HK-2 (cell line): ENCODE data around the gene CRACR2A.

ENCODE experiments used
- DNase-seq: peaks from one replicate; pipeline ENCODE4 v3.0.0-alpha.2; 2018; ENCODE audit not compliant: unreplicated experiment

CRACR2A gene

DNA sequence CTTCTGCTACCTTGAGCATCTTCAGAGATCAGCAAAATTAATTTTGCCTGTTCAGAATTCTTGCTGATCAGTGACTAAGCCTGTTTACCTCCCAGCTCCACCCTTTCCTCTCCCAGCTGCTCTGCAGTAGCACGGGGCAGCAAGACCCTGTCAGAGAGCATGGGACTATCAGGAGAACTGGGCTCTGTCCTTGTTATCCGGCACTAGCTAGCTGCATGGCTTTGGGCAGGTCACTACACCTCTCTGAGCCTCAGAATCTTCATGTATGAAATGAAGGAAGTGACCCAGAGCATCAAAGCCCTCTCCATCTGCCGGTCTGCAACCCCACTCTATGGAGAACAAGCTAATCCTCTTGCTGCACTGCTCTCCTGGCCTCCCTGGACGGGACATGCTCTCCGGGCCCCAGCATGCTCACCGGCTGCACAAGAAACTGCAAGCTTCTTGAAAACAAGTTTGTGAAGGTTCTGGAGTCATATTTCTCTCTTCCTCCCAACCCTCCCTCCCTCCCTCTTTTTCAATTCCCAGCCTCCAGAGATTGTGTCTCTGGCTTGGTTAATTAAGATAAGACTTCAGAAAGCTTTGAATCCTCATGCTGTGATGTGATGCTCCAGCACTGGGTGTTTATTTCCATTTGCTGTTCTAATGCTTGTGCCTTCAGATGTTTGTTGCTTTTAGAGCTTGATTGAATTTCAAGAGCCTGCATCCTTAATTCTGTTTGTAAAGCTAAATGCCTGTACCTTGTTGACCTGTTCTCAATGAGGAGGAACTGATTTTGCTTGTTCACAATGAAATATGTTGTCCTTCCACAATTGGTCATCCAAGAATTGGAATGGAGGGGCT is 101.1 kb downstream of the CRACR2A start:
- no peak for DNase-seq

DNA sequence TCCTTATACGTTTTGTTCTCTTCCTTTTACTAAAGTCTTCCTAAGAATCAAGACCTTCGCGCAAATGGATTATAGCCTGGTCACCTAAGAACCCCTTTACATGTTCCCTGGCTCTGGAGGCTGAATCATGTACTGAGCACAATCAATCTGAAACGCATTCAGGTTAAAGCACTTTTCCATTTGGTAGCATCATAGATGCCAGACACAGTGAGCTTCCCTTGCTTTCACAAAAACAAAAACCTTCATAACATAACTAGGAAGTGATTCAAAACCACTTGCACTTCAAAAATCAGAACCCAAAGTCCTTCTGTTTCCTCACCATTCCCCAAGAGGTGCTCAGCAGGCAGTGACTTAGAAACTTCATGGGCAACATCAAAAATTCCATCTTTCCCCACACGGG is 105.4 kb downstream of the CRACR2A start:
- DNase-seq: no peak

DNA sequence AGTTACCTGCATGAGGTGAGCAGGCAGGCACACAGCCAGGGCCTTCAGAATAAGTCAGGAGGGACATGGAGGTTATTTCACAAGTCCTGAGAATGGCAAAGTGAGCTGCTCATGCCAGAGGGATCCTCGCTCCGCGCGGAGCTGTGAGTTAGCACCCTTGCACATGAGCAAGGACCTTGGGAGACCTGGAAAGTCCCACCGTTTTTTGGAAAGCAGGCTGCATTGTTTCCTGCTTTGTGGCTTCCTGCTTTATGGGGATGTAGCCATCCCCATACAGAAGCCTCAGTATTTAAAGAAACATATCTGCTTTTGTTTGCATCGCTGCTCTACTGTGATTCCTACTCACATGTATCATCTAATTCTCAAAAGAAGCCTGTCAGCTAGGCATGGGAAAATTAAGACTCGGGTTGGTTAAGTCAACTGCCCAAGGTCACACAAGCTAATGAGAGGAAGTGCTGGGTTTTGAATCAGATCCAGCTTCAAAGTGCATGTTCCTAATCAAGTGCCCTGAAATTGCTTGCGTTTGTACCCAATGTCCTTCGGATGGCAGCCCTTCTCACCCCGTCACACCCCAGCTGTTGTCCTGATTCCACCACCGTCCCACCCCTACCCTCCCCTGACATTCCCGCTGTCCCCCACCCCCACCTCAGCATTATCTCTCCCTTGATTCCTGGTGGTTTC is 106.2 kb downstream of the CRACR2A start:
- DNase-seq: no peak

DNA sequence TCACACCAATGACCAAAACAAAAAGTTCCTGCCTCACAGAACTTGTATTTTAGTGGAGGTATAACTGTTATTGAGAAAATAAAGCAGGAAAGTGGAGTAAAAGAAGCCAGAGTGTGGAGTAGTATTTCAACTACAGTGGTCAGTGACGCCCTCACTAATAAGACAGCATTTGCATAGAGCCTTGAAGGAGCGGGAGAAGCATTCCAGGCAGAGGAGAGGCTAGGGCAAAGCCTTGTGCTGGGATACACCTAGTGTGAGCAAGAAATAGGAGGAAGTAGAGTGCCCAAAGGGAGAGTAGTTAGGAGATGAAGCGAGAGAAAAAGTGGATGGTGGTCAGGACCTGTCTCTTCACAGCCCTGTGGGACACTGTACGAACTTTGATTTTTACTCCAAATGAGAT is 107.8 kb downstream of the CRACR2A start:
- no peak for DNase-seq

DNA sequence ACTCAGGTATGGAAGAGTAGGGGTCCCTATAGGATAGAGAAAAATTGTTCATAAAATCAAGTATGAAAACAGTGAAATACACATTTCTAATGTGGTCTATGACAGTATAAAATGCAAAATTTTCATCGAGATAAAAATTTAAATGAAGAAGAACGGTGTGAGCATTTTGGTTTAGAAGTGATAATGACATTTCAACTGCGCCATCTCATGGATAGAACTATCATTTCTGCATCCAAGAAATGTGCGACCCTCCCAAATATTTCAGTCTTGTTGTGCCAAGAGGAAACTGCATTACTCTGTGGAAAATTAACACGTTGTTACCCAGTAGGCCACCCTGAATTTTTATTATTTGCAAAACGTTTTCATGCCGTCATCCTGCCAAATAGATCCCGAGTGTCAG is 108.8 kb downstream of the CRACR2A start:
- DNase-seq: no peak

DNA sequence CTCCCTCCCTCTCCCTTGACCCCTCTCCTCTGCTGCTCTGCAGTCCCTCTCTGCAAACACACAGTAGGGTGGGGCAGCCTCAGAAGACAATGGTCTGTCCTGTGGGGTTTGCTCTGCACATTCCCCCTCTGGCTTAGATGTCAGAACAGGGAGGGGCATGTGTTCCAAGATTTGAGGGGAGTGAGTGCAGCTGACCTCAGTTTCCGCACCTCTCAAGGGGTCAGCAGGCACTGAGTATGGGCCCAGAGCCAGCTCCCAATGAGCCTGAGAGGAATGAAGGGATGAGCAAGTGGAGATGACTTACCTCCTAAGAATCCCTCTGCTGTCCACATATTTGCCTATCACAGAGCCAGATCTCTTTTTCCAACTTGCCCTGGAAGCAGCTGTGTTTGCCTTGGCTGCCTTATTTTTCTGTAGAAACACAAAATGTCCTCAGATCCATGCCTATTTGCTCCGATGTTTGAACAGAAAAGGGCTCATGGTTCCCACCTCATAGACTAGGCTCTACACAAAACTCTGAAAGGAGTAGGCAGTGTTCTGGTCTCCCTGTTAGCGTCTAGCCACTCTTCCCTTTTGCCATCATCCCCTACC is 111.4 kb downstream of the CRACR2A start:
- no peak for DNase-seq

DNA sequence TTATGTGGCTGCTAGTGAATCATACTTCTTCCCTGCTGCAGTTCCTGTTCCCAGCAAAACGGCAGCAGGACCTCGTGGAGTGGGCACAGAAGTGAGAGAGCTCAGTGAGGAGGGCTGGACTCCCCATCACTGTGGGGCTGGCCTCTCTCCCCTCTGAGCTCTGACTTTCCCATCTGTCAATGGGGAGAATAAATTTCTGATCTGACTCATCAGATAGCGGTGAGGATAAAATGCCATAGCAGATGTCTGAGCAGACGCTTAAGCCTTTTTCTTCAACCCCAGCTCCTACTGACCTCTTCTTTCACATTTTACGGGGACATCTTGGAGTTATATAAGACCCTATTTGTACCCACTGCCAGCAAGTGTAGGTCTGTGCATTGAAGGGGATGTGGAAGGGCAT is 116.6 kb downstream of the CRACR2A start:
- no peak for DNase-seq

DNA sequence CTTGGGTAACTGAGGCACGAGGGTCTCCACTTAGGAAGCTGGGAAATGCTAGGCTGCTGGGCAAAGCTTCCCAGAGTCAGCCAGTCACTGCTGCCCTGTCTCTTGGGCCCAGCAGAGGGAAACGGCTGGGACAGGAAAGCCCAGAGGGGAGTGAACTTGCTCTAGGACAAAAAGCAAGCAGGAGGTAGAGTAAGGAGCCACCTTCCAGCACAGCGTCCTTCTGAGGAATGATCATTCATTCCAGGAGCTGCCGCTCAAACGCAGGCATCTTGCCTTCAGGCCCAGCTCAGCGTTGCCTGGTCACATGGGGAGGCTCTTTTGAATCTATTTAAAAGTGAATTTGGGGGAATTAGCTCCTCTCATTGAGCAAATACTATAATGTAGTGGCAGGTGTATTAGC is 118.6 kb downstream of the CRACR2A start:
- DNase-seq: no peak

DNA sequence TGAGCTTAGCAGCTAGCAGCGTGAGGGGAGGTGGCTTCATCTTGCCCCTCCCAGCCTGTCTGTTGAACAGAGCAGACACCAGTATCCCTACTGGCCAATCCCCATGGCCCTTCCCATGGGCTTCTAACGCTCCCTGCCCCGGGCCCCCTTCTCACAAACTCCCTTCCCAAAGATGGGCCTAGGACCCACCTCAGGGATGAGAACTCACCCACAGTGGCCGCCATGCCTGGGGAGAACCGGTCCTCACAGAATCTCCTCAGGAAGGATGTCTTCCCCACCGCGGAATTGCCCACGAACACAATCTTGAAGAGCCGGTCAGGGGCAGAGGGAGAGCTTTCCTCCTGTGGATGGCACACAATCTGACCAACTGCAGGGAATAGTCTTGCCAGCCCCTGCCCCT is 119.5 kb downstream of the CRACR2A start:
- DNase-seq: no peak

DNA sequence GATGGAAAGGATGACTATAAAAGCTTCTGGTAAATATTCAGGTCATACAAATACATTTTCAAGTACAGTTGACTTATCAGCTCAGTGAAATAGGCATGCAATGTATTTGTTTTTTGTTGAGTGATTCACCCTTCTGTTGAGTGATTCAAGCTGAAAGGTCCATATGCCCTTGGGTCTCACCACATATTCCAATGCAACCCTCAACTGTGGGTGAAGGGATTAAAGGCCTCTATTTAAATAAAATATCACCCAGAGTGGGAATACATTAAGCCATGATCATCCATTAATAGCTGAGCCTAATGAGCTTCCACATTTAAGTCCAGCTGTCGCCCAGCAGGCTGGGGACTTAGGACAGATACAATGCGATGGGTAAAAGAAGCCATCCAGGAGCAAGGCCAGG is 120.2 kb downstream of the CRACR2A start:
- no peak for DNase-seq

DNA sequence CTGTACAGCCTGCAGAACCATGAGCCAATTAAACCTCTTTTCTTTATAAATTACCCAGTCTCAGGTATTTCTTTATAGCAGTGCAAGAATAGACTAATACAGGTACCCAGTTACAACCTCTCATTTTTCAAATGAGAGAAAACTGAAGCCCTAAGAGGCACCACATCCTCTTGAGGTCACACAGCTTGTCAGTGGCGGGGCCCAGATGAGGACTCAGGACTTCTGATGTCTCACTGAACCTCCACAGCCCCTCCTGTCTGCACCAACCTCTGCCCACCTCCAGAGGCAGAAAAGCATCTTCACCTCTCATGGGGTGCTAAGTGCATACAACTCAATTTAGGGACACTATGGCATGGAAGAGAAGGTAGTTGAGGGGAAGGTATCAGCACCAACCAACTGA is 120.7 kb downstream of the CRACR2A start:
- no peak for DNase-seq

DNA sequence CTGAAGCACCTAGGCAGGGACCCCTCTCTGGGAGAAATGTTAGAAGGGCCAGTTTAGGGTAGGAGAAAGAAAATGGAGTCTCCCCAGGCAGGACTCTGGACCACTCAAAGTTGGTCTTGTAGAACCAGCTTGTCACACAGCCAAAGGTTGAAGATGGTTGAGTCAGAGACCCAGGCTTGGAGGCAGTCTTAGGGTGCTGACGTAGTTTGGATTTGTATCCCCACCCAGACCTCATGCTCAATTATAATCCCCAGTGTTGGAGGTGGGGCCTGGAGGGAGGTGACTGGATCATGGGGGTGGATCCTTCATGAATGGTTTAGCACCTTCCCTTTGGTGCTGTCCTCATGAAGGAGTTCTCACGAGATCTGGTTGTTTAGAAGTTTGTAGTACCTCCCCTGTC is 121.2 kb downstream of the CRACR2A start:
- DNase-seq: no peak

DNA sequence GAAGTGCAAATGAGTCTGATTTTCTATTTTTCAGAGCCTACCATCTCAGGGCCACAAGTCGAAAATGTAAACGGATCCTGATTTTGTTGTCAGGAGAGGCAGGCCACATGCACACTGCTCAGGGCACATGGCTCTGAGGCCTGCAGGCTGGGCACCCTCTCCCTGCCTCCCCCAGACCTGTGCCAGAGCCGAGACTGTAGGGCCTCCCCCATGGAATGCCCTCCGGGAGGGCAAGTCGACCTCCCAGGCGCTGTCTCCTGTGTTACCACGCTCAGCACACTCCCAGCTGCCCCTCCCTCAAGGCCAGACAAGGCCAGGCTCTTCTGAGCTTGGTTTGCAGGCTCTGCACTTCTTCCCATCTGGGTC is 121.7 kb downstream of the CRACR2A start:
- no peak for DNase-seq

DNA sequence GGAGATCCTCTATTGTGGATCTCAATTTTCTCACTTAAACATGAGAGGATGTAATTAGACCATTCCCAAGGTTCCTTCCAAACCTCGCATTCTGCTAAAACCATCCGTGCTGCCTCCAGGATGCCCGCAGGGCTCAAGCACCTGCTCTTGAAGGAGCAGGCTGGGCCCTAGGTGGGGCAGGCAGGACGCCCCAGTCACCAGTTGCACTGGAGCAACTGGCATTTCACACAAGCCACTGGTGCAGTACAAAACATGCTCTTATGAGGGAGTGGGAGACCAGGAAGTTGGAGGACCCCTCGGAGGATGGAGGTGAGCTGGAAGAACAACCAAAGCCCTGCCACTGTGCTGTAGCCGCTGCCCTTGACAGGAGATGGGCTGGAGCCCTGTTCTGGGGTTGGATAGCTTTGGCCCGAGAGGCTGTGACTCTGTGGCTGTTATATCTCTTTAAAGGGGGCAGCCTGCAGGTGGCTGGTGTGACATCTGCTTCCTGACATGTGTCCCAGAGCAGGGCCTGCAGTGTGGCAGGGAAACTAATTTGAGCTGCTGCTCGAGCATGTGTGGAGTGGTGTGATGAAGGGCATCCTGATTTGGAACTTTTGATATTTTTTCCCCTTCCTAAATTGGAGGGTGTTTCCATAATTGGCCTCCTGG is 122.2 kb downstream of the CRACR2A start:
- DNase-seq: no peak

DNA sequence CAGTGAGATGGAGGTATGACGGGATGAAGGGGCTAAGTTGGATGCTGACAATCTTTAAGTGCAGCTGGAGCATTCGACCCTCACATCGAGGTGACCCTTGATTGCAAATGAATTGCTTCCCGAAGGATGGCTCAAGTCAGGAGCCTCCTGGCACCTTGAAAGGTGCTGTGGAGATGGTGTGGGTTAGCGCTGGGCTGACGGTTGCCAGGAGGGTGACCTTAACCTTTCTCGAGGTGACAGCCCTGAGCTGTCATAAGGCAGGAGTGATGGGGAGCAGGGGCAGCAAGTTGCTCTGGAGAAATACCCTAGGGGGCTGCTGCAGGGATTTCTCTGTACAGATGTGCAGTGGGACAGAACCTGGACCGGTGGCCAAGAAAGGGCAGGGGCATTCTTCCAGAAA is 122.8 kb downstream of the CRACR2A start:
- no peak for DNase-seq

DNA sequence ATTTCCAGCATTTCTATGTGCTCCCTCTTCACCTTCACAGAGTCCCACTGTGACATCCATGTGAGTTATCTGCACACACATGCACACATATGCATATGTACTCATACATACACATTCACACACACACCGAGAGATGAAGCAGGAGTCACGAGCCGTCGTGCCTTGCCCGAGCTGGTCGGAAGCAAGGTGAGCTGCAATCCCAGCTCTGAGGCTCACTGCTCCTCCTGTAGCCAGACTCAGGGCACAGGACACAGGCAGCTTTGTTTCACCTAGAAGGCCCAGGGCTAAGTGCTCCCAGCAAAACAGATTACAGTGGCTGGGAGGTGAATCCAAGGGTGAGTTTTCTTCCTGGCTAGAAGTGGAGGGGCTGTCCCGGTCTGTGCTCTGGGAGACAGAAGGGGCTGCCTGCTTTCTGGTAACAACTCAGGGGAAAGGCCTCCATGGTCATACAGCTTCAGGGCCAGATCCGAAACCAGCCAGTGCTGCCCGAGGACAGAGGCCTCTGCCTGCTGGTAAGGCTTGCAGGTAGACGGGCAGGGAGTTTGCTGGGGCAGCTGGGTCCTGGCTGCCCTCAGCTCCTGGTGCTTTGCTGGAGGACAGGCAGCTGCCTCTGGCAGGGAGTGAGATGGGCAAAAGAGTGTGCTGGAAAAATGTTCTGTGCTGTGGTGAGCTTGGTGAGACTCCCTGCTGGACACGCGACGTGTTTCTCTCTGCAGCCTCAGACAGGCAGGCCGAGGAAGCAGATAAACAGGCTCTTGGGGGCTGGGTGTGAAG is 123.7 kb downstream of the CRACR2A start:
- no peak for DNase-seq

DNA sequence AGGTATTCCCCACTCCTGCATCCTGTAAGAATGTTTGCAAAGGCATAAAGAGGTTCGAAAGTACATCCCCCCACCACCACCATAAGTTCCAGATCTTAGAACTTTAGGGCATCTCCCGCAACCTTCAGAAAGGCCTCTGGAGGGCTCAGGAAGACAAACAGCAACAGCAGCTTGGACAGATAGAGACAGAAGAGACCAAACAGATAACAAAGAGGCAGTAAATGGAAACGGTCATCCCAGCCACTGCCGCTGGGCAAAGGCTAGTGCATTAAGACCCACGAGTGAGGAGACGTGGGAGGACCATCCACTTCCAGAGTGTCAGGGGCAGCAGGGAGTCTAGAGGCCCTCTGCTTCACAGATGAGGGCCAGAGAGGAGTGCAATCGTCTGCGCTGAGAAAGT is 124.3 kb downstream of the CRACR2A start:
- no peak for DNase-seq

DNA sequence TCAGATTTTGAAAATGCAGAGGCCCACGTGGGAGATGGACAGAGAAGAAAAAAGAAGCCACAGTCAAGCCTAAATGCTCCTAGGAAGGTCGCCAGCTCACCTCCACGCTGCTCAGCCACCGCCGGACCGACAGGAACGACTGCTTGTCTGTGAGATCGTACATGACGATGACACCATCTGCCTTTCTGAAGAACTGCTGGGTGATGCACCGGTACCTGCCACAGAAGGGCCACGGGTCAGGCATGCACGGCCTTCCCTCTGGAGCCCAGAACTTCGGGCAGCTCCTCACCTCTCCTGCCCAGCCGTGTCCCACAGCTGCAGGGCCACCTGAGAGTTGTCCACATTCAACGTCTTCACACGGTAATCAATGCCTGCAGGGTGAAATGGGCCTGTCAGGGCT is 125.6 kb downstream of the CRACR2A start:
- no peak for DNase-seq

DNA sequence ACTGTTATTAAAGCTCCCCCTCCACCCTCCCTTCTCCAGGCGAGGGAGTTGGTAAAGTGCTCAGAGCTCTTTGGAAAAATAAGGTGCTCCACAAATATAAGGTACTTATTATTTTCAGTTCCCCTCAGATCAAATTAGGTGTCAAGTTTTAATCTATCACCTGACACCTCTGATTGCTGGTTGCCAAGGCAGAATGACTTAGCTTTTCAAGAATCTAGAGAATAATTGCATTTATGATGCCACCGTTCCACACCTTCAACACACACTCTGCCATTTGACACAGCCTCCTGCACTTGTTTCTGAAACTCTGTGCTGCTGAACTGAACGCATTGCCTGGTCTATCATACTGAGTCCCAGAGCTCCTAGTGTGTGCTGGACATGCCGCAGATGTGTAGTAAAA is 128.6 kb downstream of the CRACR2A start:
- DNase-seq: no peak

DNA sequence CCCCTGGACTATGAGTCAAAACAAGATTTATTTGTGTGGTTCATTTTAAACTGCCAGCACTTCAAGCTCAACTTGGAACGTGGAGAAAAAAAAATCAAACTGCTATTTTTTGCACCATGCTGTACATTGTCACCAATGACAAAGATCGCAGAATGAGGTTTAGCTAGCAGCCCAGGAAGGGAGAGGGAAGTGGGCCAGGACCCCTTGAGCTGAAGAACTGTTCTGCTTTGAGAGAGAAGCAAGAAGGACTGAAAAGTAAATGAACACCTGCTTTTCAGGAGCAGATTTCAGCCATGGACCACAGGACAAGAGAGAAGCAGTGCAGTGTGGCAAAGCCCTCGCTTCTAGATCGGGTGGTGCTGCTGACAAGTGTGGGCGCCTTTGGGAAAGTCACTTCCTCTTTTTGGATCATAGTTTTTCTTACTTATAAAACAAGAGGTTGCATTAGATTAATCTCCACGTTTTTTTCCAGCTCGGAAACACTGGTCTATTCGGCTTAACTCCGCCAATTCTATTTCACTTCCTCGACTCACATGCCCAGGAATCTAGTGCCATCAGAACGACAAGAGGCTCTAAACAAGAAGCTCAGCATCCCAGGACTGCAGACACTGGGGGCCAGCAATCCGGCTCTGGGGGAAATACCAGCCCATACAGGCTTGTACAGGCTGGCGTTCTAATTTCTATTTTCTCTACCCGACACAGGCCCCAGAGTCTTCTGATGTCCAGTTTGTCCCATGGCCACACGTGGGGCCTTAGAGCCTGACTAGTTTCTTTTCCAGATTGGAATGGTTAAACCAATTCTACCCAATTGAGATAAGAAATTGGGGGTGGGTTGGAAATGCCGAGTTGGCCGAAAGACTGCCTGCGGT is 129.9 kb downstream of the CRACR2A start:
- no peak for DNase-seq
